NCI-H510A (cell line): Measurements from ENCODE around the gene DPPA2.
"Not testable (repeated sequence)": the region's sequence is repeated elsewhere in the genome, so short reads cannot be mapped to it uniquely, and the experiment has no call there.

Source experiments
- DNase-seq: peaks from one replicate; lab custom pipeline; 2025; lab: John Stamatoyannopoulos, UW

Gene DPPA2, protein sequence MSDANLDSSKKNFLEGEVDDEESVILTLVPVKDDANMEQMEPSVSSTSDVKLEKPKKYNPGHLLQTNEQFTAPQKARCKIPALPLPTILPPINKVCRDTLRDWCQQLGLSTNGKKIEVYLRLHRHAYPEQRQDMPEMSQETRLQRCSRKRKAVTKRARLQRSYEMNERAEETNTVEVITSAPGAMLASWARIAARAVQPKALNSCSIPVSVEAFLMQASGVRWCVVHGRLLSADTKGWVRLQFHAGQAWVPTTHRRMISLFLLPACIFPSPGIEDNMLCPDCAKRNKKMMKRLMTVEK

DNA sequence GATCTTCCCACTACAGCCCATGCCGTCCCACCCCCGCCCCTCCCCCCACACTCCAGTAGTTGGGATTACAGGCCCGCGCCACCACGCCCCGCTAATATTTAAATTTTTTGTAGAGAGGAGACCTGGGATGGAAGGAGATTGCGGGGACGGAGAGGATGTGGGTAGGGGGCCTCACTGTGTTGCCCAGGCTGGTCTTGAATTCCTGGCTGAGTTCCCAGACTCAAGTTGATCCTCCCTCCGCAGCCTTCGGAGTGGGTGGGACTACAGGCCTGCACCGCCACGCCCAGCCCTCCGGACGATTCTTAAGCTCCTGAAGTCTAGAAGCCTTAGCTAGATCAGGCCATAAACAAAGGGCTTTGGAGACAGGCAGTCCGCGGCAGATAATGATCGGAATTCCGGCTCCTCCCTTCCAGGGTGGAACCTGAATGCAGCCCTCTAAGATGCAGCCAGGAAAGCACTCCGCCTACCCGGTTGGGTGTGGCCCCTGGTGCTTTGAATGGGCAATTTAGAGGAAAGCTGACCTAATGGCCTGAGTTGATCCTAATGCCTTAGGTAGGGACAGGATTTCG is at the start of gene DPPA2:
Gene DPPA2, minus strand, starts transcription at position 356 of the 569 bp plus-strand sequence. CDS start 1,975 bp downstream, outside the sequence.
- DNase-seq, result no peak

- no peak for DNase-seq
Measured at GRCh38 chr3:109364088-109364487, 47.8 kb upstream of the DPPA2 start.

- no peak for DNase-seq
Measured at GRCh38 chr3:109363634-109364033, 47.3 kb upstream of the DPPA2 start.

GRCh38 chr3:109362823-109363222 is 46.5 kb upstream of the DPPA2 start:
- DNase-seq, result no peak

GRCh38 chr3:109358809-109359208 is 42.5 kb upstream of the DPPA2 start:
- not testable (repeated sequence) for DNase-seq

DNA sequence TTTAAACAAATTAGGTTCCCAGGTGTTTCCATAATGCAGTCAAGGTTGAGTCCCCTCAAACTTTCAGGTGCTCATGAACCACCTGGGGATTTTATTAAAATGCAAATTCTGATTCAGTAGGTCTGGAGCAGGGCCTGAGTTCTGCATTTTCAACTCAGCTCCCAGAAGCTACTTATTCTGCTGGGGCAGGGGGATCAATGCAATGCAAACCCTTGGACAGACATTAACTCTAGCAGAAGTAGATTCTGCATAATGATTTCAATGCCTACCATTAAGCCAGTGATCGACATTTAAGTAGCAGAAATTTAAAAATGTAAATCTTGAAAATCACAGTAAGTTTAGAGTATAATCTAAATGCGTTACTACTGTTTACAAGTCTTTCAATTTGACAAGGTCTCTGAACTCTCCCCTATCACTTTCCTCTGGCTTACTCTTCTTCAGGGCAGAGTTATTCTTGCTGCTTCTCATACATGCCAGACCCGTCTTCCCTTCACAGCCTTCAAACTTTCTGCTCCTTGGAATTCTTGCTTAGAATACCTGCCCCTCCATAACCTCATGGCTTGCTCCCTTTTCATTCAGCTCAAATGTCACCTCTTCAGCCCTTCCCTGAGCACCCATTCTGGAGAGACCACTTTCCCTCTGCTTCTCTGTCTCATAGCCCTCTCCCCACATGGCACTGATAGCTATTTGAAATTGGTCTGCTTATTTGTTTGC is 40.3 kb upstream of the DPPA2 start:
- DNase-seq, result no peak

- DNase-seq, result no peak
Measured at GRCh38 chr3:109355625-109356441, 39.5 kb upstream of the DPPA2 start.

DNA sequence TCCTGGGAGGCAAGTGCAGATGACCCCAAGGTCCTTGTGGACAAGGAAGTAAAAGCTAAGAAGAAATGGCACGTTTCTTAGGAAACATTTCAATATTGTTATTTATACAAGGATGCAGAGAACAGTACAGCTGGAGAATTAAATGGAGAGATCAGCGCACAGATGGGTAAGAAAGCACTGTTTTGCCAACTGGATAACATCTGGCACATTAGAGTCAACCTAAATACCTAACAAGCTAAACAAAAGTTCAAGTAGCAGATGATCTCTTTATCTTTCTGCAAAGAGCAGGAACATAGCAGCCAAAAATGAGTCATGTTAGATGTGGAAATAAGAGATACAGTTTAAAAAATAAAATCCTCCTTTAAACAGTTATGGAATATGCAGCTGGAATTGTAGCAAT is 36.7 kb upstream of the DPPA2 start:
- no peak for DNase-seq

DNA sequence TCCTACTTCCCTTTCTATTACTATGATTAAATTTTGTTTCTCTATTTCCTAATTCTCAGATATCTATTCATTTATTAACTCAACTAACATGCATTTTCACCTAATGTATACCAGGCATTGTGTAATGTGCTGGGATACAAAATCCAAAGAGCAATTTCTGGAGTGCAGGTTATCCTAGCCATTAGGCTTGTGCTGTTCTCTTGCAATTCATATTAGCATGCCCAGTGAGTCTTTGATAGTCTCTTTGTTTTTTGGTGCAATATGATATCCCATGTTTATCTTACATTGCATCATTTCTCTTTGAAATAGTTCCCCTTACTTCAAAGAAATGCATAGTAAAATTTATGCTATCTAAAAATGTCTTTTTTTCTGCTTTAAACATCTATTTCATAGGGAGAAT is 34.9 kb upstream of the DPPA2 start:
- no peak for DNase-seq

DNA sequence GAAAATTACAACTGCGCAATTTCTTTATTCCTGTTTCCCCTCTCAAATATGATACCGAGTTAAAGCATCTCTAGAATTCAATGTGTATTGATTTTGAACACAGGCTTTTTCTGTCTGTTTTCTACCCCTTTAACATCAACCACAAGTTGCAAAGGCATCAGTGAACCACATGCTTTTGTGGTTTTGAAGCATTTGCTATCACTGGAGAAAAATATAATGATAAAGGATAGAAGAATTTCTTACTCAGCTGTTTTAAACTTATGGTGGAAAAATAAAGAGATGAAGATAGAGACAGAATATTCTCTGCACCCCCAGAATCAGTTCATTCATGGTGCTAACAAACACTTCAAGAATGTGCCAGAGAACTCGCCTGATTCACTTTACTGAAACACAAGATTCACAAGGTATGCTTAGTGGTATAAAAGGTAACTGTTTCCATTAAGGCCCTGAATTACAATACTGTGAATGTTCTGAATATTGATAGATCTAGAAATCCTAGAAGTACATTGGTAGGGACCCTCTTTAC is 30.5 kb upstream of the DPPA2 start:
- no peak for DNase-seq

DNA sequence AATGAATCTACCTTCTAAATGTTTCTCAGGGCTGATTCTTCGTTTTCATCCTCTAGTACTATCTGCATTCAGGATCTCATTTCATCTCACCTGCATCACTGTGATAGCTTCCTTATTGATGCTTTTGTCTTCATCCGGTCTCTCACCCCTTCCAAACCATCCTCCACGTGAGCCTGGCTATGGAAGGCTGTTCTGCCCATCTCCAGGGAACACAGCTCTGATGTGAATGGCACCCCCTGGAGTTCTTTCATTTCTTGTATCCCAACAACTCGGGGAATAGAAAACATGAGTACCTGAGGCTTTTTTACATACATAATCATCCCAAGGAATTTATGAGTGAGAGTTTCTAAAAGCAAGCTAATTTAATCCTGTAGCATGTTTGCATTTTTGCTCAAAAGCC is 29.8 kb upstream of the DPPA2 start:
- DNase-seq, result no peak

DNA sequence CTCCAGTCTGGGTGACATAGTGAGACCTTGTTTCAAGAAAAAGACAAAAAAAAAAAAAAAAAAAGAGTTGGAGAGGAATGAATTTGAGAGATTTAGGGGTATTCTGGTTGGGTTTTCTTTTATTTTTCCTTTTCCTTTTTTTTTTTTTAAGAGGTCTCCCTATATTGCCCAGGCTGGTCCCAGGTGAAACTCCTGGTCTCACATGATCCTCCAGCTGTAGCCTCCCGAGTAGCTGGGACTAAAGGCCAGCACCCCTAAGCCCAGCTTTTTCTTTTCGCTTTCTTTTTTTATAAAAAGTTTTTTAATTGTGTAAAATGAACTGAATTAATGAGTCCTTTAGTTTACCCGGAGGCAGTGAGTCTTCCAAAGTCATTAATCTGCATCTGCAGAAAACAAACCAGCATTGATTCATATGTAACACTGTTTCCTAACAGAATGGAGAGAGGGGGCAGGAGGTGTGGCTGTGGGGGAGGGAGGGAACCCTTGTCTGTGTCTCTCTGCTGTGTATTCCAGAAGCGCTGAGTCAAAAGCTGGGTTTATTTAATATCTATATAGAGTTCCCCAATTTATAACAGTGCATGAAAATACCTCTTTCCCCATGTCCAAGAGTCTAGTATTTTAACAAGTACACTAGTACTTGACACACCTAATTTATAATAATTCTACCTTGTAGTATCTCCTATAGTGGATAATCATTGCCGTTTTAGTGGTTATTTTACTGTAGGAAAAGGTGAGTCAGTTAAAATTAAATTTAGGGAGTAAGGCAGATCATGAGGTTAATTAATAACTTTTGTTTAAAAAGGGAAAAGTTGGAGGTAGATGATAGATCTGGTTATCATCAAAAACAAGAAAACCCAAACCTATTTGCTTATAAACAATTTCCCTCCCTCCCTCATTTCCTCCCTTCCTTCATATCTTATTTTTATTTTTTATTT is 23.7 kb upstream of the DPPA2 start:
- no peak for DNase-seq

GRCh38 chr3:109339197-109339596 is 22.9 kb upstream of the DPPA2 start:
- DNase-seq, result no peak

GRCh38 chr3:109338322-109338721 is 22.0 kb upstream of the DPPA2 start:
- DNase-seq, result no peak

DNA sequence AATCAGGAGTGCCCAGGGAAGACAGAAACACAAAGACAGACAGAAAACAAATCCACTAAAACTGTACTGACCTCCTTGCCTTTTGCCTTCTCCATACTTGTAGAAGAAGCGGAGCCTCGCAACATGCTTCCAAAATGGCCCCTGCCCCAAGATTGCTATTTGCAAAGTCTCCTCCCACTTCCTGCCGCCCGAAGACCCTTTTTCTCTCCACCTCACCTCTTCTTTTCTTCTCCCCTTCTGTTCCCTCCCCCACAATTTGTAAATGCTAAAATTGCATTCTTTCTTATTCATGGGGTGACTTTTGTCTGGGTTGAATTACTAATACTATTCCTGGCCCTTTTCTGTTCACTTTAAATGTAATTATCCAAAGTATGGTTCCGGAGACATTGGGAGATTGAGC is 21.1 kb upstream of the DPPA2 start, which contains the start of gene DPPA4:
Gene DPPA4, minus strand, starts transcription at position 154 of the 400 bp plus-strand sequence. Its CDS starts 29 bp downstream, at position 125.
- no peak for DNase-seq

DNA sequence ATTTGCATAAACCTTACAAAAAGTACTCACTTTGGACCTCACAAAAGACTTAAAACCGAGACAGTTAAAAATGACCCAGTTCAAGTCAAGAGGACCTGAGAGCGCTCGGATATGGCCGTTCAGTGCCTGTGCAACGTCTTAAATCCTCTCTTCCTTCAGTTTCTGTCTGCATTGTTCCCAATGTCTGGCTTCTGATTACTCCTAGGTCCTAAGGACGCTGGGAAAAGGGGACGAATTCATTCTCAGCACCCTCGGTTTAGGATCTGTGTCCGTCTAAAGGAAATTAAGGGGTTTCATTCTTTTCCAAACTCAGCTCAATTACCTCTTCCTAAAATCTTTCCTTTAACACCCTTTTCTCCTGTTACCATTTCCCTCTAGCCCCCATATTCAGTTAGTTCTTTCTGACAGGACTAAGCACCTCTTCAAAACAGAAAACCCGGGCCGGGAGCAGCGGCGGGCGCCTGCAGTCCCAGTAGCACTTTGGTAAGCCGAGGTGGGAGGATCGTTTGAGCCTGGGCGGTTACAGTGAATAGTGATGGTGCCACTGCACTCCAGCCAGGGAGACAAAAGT is 20.1 kb upstream of the DPPA2 start:
- DNase-seq, result no peak

DNA sequence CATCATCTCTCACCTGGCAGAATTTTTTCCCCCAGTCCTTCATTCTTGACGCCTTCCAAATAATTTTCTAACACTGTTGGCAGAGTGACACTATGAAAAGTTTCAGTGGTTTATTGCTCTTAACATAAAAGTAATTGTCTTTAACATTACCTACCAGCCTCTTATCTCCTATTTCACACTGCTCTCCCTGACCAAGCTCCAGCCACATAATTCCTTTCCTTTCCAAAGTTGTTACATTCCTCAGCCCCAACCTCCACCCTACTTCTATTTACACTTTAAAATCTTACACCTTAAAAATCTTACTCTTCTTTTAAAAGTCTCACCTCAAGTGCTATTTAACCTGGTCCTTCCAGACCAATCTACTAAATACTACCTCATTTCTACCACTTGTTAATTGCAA is 18.3 kb upstream of the DPPA2 start:
- DNase-seq, result no peak

- no peak for DNase-seq
Measured at GRCh38 chr3:109331692-109332091, 15.4 kb upstream of the DPPA2 start.

- DNase-seq, result no peak
Measured at GRCh38 chr3:109330405-109330804, 14.1 kb upstream of the DPPA2 start.

DNA sequence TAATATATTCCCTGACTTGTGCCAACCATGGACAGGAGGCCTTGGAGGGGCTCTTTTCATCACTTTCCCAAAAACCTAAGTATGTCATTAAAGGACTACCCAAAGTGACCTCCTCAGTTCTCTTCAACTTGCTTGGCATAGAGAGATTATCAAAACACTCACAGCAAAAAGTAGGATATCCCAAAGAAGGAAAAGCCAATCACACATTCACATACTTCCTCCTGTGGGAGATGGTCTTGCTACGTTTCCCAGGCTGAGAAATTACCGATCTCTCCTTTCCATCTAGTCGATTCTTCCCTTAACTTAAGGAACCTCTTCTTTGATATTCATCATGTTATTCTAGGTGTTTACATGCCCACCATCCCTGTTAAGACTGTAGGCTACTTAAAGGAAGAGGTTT is 11.9 kb upstream of the DPPA2 start:
- no peak for DNase-seq

DNA sequence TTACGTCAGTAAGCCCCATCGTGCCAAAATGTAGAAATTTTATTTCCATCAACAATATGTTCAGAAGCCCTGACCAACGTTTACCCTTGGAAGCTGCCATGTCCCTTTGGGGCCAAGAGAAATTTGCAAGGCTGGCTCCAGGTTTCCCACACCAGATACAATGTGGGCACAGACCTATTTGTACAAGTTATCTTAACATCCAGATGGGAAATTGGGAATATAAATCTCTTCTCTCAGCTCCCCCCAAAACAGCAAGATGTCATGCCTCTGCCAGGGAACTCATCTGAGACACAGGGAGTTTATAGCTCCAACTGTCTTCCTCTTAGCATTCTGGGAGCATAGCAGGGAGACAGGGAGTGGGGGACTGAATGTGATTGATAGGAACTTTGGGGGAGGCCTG is 9.3 kb upstream of the DPPA2 start:
- no peak for DNase-seq
